DMS53 (cell line): ENCODE measurements around the gene OPRL1.
"Not testable (repeated sequence)": the region's sequence is repeated elsewhere in the genome, so short reads cannot be mapped to it uniquely, and the experiment has no call there.

Experiments used
- DNase-seq: peaks from one replicate; lab custom pipeline; 2025; lab: John Stamatoyannopoulos, UW

The OPRL1 gene

DNA sequence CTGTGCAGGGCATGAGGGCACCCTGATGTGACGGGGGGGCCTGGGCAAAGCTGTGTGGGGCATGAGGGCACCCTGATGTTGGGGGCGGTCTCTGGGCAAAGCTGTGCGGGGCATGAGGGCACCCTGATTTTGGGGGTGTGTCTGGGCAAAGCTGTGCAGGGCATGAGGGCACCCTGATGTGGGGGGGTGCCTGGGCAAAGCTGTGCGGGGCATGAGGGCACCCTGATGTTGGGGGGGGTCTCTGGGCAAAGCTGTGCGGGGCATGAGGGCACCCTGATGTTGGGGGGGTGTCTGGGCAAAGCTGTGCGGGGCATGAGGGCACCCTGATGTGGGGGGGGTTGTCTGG lies 37.5 kb downstream of the OPRL1 start:
- not testable (repeated sequence) for DNase-seq

DNA sequence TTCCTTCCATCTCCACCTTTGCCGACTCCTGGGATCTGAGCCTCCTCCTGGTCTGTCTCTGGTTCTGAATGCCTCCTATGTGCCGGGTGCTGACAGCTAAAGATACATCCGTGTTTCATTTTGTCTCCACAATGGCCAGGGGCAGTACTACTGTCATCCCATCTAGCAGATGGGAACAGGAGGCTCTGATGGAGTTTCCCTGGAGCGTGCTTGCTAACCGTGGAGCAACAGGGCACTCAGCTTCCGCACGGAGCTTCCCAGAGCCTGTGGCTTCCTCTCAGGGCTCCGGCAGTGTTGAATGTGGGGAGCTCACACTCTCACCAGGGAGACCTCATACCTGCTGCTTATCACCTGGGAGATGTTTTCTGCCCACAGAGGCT lies 39.4 kb downstream of the OPRL1 start:
- DNase-seq, result peak; percentile 28

DNA sequence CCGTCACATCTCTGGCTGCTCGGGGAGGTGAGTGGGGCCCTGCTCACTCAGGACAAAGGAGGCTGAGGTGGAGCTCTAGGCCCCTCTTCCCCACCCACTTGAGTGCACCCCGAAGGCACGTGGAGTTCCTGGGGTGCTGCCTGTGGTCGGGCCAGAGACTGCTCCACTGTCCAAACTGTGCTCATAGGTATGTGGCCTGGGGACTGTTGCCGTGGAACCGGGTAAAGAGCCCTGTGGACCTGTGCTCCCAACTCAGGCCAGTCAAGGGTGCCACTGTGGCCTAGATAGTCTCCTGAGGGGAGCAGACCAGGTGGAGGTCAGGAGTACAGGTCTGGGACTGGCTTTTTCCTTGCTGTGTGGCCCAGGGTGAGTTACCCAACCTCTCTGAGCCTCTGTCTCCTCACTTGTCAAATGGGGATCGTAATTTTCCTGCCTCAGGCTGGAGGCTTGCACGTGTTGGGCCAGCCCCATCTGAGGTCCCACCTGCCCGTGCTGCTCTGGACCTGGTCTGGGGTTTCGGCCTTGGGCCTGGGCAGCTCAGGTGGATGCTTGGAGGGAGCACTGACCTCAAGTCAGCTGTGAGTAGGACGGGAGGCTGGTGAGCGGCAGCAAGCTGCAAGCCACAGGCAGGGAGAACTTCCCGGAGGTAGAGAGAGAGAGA lies 39.9 kb downstream of the OPRL1 start:
- no peak for DNase-seq

DNA sequence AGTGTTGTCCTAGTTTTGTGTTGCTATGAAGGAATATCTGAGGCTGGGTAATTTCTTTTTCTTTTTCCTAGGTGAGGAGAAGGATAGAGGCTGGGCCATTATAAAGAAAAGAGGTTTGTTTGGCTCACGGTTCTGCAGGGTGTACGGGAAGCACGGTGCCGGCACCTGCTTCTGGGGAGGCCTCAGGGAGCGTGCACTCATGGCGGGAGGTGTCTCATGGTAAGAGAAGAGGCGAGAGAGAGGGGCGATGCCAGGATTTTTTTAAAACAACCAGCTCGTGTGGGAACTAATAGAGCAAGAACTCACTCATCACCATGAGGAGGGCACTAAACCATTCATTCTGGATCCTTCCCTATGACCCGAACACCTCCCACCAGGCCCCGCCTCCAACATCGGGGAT lies 41.7 kb downstream of the OPRL1 start:
- DNase-seq, result no peak

DNA sequence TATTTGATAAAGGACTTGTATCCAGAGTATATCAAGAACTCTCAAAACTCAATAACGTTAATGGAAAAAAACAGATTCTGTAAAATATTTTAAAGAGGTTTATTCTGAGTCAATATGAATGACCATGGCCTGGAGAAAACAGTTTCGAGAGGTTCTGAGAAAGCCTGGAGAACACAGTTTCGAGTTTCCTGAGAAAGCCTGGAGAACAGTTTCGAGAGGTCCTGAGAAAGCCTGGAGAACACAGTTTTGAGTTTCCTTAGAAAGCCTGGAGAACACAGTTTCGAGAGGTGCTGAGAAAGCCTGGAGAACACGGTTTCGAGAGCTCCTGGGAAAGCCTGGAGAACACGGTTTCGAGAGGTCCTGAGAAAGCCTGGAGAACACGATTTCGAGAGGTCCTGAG lies 43.0 kb downstream of the OPRL1 start:
- not testable (repeated sequence) for DNase-seq

DNA sequence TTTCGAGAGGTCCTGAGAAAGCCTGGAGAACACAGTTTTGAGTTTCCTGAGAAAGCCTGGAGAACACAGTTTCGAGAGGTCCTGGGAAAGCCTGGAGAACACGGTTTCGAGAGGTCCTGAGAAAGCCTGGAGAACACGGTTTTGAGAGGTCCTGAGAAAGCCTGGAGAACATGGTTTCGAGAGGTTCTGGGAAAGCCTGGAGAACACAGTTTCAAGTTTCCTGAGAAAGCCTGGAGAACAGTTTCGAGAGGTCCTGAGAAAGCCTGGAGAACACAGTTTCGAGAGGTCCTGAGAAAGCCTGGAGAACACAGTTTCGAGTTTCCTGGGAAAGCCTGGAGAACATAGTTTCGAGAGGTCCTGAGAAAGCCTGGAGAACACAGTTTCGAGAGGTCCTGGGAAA lies 43.6 kb downstream of the OPRL1 start:
- not testable (repeated sequence) for DNase-seq

DNA sequence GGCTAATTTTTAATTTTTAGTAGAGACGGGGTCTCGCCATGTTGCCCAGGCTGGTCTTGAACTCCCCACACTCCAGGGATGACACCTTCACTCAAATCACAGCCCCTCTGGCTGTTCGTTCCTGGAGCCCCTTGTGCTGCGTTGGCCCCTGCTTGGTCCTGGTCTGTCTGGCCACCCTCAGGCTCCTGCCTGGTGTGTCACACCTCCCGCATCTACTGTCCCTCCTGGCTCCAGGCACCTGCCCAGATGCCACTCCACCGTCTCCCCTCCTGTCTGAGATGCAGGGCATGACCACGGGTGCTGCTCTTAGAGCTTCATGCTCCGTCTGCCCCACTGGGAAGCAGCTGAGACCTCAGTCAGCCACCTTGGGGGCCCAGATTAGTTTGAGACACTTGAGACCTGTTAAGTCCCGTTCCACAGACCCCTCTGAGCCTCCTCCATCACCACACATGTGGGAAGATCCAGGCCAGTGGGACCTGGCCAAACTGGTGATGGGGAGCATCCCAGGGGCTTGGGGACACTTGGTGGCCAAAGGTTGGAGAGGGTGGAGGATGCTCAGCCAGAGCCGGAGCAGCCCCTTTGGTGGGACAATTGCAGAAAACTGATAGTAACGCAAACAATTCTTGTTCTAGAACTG lies 49.4 kb downstream of the OPRL1 start:
- no peak for DNase-seq

DNA sequence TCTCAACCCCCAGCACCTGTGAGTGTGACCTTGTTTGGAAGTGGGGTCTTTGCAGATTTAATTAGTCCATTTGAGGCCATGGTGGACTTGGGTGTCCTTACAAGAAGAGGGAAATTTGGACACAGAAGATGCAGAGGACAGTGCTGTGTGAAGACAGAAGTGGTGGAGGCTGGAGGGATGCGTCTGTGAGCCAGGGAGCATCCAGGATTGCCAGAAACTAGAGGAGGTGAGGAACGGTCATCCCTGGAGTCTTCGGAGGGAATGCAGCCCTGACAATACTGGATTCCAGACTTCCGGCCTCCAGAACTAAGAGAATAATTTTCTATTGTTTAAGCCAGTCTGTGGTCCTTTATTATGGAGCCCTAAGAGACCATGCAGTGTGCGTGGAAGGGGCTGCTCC lies 50.4 kb downstream of the OPRL1 start:
- DNase-seq, result no peak

DNA sequence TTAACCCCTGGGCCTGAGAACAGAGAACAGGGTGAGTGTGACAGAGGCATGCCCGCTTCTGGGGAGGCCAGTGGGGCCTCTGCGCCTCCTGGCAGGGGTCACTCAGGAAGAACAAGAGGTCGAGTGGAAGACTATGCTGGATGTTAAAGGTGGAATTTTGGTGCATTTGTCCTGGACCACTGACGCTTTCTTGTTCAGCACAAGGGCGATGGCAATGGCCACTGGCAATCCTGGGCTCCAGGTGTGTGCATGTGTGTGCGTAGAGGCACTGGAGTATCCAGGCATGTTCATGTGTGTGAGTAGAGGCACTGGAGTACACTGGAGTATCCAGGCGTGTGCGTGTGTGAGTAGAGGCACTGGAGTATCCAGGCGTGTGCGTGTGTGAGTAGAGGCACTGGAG lies 51.0 kb downstream of the OPRL1 start:
- no peak for DNase-seq

DNA sequence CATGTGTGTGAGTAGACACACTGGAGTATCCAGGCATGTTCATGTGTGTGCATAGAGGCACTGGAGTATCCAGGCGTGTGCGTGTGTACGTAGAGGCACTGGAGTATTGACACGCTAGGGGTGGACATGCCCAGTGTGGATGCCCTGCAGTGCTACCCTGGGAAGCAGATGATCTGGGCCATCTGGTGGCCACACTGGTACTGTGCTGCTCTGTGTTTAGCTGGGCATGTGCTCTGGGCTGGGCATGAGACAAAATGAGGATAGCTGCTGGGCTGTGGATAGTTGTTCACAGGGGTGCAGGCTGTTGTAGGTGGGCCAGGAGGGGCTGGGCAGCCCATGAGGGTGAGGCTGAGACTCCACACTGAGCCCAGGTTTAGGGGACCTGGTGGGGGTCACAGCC lies 51.5 kb downstream of the OPRL1 start:
- DNase-seq, result peak; percentile 80

DNA sequence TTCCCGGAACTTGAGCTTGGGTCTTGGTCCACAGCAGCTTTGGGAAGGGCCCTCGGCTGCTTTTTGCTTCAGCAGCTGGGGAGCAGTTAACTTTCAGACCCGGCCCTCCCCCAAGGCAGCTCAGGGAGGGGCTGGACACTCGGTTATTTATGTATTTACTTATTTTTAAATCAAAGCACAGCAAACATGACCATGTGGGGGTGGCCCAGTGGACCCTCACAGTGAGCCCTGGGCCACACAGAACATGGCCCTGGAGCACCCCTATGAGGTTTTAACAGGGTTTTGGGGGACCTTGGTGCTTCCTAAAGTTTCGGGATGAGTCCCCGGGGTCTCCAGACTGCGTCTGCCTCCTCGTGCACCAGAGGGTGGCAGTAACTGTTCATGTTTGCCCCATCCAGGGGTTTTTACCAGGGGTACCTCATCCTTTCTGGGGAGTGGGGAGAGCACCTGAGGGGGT lies 54.1 kb downstream of the OPRL1 start:
- peak; percentile 47 for DNase-seq

DNA sequence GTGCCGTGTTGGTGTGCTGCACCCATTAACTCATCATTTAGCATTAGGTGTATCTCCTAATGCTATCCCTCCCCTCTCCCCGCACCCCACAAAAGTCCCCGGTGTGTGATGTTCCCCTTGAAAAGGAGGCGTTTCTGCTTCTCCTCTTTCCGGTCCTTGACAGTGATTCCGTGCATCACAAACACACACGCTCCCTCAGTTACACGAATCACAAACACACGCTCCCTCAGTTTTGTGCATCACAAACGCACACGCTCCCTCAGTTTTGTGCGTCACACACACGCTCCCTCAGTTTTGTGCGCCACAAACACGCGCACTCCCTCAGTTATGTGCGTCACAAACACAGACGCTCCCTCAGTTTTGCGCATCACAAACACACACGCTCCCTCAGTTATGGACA lies 54.9 kb downstream of the OPRL1 start:
- peak; percentile 30 for DNase-seq

DNA sequence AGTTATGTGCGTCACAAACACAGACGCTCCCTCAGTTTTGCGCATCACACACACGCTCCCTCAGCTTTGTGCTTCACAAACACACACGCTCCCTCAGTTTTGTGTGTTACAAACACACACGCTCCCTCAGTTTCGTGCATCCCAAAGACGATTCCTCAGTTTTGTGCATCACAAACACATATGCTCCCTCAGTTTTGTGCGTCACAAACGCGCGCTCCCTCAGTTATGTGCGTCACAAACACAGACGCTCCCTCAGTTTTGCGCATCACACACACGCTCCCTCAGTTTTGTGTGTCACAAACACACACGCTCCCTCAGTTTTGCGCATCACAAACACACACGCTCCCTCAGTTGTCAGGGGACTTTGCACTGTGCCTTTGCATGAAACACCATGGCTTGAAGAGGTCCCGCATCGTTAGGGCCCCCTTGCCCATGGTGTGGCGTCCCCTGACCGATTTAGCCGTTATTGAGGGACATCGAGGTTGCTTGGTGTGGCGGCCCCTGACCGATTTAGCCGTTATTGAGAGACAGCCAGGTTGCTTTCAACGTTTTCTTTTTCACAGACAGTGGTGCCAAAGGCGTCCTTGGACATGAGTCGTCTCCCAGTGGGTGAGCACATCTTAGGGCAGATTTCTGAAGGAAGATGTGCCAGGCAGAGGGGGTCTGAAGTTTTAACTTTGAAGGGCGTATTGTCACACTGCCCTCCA lies 56.3 kb downstream of the OPRL1 start:
- DNase-seq, result no peak

DNA sequence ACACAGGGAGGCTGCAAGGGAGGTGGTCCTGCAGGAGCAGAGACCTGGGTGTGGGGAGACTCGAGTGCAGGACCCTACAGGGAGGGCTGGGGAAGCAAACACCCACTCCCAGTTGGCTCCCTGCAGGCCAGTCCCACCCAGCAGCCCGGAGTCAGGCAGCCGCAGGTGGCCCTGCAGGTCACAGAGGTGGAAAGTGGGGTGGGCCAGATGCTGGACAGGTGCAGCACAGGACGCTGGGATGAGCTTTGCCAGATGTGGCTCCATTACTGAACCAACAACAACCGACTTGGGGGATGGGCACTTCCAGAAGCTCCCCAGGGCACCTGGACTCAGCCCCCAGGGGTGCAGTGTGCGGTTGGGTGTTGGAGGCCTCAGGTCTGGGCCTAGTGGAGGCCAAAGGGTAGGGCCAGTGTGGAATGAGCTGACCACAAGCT lies 57.7 kb downstream of the OPRL1 start:
- DNase-seq, result no peak

DNA sequence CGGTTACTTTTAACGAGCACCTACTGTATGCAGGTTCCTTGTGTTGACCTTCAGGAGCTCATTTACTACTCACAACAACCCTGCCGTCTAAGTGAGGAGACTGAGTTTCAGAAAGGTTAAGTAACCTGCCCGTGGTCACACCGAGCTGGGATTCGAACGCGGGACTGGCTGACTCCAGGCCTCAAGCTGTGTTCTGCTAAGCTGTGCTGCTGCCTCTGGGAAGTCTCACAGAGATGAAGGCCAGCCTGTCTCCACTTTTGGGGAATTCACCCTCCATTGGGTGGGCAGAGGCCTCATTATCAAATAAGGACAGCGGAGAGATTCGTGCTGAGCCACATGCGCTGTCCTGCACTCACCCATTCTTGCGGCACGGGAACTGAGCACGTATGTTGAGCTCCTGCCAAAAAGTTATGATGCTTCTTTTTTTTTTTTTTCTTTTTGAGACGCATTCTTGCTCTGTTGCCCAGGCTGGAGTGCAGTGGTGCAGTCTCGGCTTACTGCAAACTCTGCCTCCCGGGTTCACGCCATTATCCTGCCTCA lies 58.5 kb downstream of the OPRL1 start:
- no peak for DNase-seq

DNA sequence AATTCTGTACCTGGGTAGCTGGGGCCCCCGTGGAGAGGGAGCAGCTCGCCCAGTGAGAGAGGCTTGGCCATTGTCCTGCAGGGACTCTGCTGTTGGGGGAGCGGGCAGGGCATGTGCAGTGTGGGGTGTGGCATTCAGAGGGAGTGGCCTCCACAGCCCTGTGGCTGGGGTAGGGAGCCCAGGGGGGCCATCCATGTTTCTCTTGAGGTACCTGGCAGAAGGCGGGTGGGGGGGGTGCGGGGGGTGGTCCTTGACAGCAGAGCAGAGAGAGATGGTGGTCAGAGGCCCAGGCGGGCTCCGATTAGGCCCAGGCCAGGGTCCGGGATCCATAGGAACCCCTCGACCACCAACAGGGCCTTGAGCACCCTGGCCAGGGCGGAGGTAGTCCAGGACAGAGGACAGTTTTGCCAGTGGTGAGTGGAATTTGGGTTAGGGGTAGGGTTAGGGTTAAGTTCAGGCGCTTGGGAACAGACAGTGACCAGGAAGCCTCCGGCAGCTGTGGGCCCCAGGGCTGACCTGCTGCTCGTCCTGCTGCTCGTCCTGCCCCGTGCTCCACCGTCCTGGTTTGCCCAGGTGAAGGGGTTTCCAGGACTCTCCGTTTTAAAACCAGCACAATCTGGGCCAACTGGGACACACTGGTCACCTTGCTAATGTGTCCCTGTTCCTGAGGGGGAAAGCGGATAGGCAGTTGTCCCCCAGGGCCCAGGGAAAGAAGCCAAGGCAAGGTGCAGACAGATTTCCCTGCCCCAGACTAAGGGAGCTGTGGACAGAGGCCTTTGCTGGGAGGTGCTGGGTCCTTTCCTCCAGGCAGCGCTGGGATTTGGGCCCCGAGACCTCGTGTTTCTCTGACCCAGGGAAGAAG lies 59.5 kb downstream of the OPRL1 start:
- no peak for DNase-seq

DNA sequence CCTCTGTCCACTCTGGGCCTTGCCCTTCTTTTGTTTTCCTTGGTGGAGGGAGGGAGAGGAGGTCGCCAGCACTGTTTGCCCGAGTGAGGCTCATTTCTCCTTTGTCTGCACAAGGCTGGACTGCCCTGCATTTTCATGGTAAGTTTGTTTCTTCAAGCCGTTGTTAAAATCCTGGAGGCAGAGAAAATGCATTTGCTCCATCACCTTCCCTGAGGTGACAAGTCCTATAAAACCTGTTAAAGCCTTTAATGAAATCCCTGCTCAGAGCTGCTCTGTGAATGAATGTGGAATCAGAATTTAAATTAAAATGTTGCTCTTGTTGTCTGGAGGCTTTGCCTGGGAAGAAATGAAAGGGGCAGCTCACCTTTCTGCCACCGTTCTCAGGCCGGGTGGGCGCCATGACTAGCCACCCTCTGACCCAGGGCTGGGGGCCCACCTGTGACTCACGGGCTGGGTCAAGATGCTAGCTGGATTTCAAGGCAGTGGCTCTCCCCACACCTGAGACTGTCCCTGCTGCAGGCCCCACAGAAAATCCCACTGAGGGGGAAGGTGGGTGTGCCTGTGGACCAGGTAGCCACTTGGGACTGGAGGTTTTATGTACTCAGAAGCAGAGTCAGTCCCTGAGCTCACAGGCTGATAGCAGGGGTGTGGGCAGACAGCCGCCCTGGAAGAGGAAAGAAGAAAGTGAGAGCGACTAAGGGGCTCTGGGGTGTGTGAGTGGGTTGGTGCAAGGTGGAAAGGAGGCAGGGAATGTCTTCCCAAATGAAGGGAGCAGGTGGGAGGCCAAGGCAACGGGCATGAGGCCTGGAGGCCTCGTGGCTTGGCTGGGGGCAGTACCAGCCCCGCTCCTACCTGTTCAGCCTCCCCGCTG lies 60.4 kb downstream of the OPRL1 start:
- no peak for DNase-seq

DNA sequence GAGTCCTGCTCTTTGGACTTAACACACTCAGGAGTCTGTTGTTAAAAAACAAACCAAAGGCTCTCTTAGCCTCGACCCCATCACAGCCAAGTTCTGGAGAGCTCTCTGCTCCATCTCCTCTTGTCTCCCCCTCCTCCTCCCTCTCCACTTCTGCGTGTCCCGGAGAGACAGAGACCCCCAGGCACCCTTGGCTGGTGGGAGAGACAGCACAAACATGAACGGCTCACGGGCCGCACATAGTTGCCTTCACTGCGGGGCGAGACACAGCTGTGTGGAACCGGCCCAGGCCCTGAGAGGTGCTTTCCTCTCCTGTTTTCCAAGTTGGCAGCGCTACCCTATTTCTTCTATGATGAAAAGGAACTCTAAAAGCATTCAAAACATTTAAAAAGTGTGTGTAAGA lies 61.1 kb downstream of the OPRL1 start:
- no peak for DNase-seq

DNA sequence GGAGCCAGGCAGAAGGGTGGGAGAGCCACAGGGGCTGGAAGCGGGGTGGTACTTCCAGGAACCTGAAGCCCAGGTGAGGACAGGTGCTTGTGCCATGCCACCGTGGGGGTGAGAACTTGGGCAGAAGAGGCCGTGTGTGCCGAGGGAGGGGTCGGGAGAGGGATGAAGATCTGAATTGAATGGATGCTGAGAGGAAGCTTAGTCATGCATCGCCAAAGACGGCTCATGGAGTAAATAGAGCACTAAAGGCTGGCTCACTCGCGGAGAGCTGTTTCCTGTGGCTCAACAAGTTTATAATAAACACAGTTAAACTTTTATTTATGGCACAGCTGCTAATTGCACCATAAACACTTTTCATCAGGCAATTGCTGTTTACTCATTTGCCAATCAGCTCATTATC lies 62.7 kb downstream of the OPRL1 start:
- DNase-seq, result peak; percentile 80

DNA sequence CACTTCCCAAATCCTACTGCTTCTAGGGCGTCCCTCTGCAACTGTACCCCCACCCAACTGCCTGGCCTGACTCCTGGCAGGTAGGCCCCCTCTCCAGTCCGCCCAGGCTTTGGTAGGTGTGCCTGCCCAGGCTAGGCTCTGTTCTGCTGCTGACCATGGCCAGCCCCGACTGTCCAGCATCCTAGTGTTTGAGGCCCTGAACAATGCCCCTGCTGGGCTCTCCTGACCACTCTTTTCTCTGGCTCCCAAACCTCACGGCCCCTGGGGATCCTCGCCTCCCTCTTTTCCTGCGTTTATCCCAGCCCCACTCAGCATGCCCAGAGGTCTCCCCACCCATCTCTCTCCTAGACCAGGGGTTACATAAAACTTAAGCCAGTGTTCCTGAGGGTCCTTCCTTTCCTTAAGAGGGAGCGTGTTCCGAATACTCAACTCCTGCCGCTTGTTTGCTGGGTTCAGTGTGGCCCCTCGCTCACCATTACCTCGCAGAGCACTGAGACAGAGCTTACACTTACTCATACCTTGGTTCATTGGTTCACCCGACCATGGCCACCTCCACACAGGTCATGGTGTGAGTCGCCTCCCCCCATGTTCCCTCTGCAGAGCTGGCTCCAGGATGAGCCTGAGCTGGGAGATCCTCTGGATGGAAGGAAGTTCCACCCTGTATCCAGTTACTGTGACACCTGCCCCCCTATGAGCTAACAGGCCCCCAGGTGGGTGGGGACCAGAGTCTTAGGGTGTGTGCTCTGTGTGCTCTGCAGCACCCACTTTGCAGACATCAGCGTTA lies 63.3 kb downstream of the OPRL1 start:
- DNase-seq, result peak; percentile 42
